H9 (cell line): ENCODE data around the gene CMYA5. TPM values are rescaled to one million over a fixed set of nuclear protein-coding genes. Genes with fewer than 3 reads are reported as not detected.

Source experiments
- DNase-seq: peaks from one replicate; pipeline ENCODE4 v3.0.0-alpha.2; 2017
- H2AFZ ChIP-seq: one replicate; pipeline ENCODE4 v1.6.1; 2013; ENCODE audit warnings: mild to moderate bottlenecking, low read length, control low read depth, moderate library complexity
- H2AK5ac ChIP-seq: 2 replicates; pipeline ENCODE4 v1.6.1; 2013; ENCODE audit warnings: low read length, control low read depth, mixed read lengths; ENCODE audit not compliant: insufficient read length
- H2BK120ac ChIP-seq: one replicate; pipeline ENCODE4 v1.6.1; 2013; ENCODE audit warnings: low read depth, mild to moderate bottlenecking, low read length, control low read depth, inconsistent platforms; ENCODE audit not compliant: poor library complexity, severe bottlenecking
- H2BK12ac ChIP-seq: 2 replicates; pipeline ENCODE4 v1.6.1; 2013; ENCODE audit warnings: low read length, control low read depth, mixed read lengths, low read depth; ENCODE audit not compliant: insufficient read length
- H2BK15ac ChIP-seq: 2 replicates; pipeline ENCODE4 v1.6.1; 2013; ENCODE audit warnings: low read depth, low read length, control low read depth
- H2BK20ac ChIP-seq: one replicate; pipeline ENCODE4 v1.6.1; 2013; ENCODE audit warnings: low read depth, mild to moderate bottlenecking, low read length, control low read depth, inconsistent platforms; ENCODE audit not compliant: poor library complexity, severe bottlenecking
- H2BK5ac ChIP-seq: 2 replicates; pipeline ENCODE4 v1.6.1; 2013; ENCODE audit warnings: low read length, control low read depth, mixed read lengths; ENCODE audit not compliant: insufficient read length
- H3K14ac ChIP-seq: 2 replicates; pipeline ENCODE4 v1.6.1; 2013; ENCODE audit warnings: low read length, control low read depth; ENCODE audit not compliant: insufficient read depth
- H3K18ac ChIP-seq: 2 replicates; pipeline ENCODE4 v1.6.1; 2013; ENCODE audit warnings: low read depth, mild to moderate bottlenecking, mixed read lengths, low read length, control low read depth; ENCODE audit not compliant: insufficient read length
- H3K23ac ChIP-seq: 2 replicates; pipeline ENCODE4 v1.6.1; 2013; ENCODE audit warnings: low read length, control low read depth, mixed read lengths, low read depth; ENCODE audit not compliant: insufficient read length
- H3K23me2 ChIP-seq: 2 replicates; pipeline ENCODE4 v1.6.1; 2013; ENCODE audit warnings: low read depth, mild to moderate bottlenecking, mixed read lengths, low read length, control low read depth; ENCODE audit not compliant: insufficient read length, poor library complexity, severe bottlenecking
- H3K27ac ChIP-seq: 2 replicates; pipeline ENCODE4 v1.5.1; 2013; ENCODE audit warnings: low read length, control low read depth, mixed read lengths, low read depth; ENCODE audit not compliant: insufficient read length
- H3K27me3 ChIP-seq: 2 replicates; pipeline ENCODE4 v1.6.1; 2013; ENCODE audit warnings: low read length, control low read depth, inconsistent platforms; ENCODE audit not compliant: insufficient read depth
- H3K4ac ChIP-seq: 2 replicates; pipeline ENCODE4 v1.6.1; 2013; ENCODE audit warnings: low read depth, mild to moderate bottlenecking, control low read depth, inconsistent platforms, low read length, moderate library complexity
- H3K4me1 ChIP-seq: 2 replicates; pipeline ENCODE4 v1.6.1; 2013; ENCODE audit warnings: low read length, control low read depth, inconsistent platforms; ENCODE audit not compliant: insufficient read depth
- H3K4me2 ChIP-seq: 2 replicates; pipeline ENCODE4 v1.6.1; 2013; ENCODE audit warnings: low read length, control low read depth, mixed read lengths; ENCODE audit not compliant: insufficient read length, insufficient read depth
- H3K56ac ChIP-seq: 2 replicates; pipeline ENCODE4 v1.6.1; 2013; ENCODE audit warnings: low read depth, mild to moderate bottlenecking, mixed read lengths, low read length, control low read depth; ENCODE audit not compliant: insufficient read length
- H3K79me1 ChIP-seq: 2 replicates; pipeline ENCODE4 v1.6.1; 2013; ENCODE audit warnings: low read depth, mild to moderate bottlenecking, moderate library complexity, low read length, control low read depth, inconsistent platforms; ENCODE audit not compliant: insufficient read depth, poor library complexity, severe bottlenecking
- H3K79me2 ChIP-seq: 2 replicates; pipeline ENCODE4 v1.6.1; 2013; ENCODE audit warnings: low read length, control low read depth, inconsistent platforms; ENCODE audit not compliant: insufficient read depth
- H3K9ac ChIP-seq: 2 replicates; pipeline ENCODE4 v1.6.1; 2013; ENCODE audit warnings: low read length, control low read depth, mixed read lengths; ENCODE audit not compliant: insufficient read length; ENCODE audit errors: extremely low read depth
- H3K9me3 ChIP-seq: one replicate; pipeline ENCODE4 v1.6.1; 2013; ENCODE audit warnings: low read depth, low read length, inconsistent platforms; ENCODE audit not compliant: control insufficient read depth
- H3T11ph ChIP-seq: one replicate; pipeline ENCODE4 v1.6.1; 2013; ENCODE audit warnings: mild to moderate bottlenecking, low read length, control low read depth, inconsistent platforms
- H4K20me1 ChIP-seq: one replicate; pipeline ENCODE4 v1.6.1; 2013; ENCODE audit not compliant: control insufficient read depth, insufficient read length, insufficient read depth
- H4K5ac ChIP-seq: 2 replicates; pipeline ENCODE4 v1.6.1; 2013; ENCODE audit warnings: low read depth, mild to moderate bottlenecking, mixed read lengths, low read length, control low read depth; ENCODE audit not compliant: insufficient read length
- H4K8ac ChIP-seq: replicated peaks from 2 replicates; pipeline ENCODE4 v1.6.1; 2013; ENCODE audit warnings: low read length, control low read depth, mixed read lengths, low read depth; ENCODE audit not compliant: insufficient read length
- H4K91ac ChIP-seq: 2 replicates; pipeline ENCODE4 v1.6.1; 2013; ENCODE audit warnings: low read depth, mild to moderate bottlenecking, moderate library complexity, mixed read lengths, low read length, control low read depth; ENCODE audit not compliant: insufficient read length
- H3K27ac Mint-ChIP-seq, 3 experiments: 2 replicates in 2 of 3; 3 replicates in 1 of 3; pipeline ENCODE4 v1.8.0; 2020 to 2021; ENCODE audit warnings: mixed read lengths in 3 of 3, mild to moderate bottlenecking in 1 of 3, moderate library complexity in 1 of 3
- H3K27me3 Mint-ChIP-seq: 2 replicates; pipeline ENCODE4 v1.8.0; 2021; ENCODE audit warnings: low read depth, mild to moderate bottlenecking, moderate library complexity, mixed read lengths
- H3K36me3 Mint-ChIP-seq, 3 experiments: 2 replicates in 2 of 3; 3 replicates in 1 of 3; pipeline ENCODE4 v1.8.0; 2020 to 2021; ENCODE audit warnings: low read depth in 3 of 3, mixed read lengths in 3 of 3; ENCODE audit not compliant: insufficient read depth in 1 of 3
- H3K4me1 Mint-ChIP-seq, 2 experiments: 2 replicates each; pipeline ENCODE4 v1.8.0; 2020; ENCODE audit warnings: mixed read lengths in 2 of 2
- H3K4me3 Mint-ChIP-seq, 2 experiments: 2 replicates in 1 of 2; 3 replicates in 1 of 2; pipeline ENCODE4 v1.8.0; 2020 to 2021; ENCODE audit warnings: mild to moderate bottlenecking in 2 of 2, mixed read lengths in 2 of 2, moderate library complexity in 1 of 2
- H3K9me3 Mint-ChIP-seq, 2 experiments: 2 replicates in 1 of 2; 3 replicates in 1 of 2; pipeline ENCODE4 v1.8.0; 2020; ENCODE audit warnings: mild to moderate bottlenecking in 2 of 2, mixed read lengths in 2 of 2, moderate library complexity in 1 of 2
- WGBS: extraction: QIAGEN DNeasy Blood & Tissue Kit; methylation state at CpG from one replicate; pipeline ENCODE4 v1.1.7; 2013; ENCODE audit warnings: missing lambda C conversion rate, low lambda C conversion rate, mixed read lengths; ENCODE audit not compliant: insufficient read length; ENCODE audit errors: extremely low coverage; 5-methylcytosine and 5-hydroxymethylcytosine counted together
- total RNA-seq: library from RNA; stranded (reverse); gene quantifications from 2 replicates; pipeline ENCODE4 v1.2.1, GENCODE V29; 2021
- TF ChIP-seq, protein P1 (sequence below): fragments of 200-600 bp; sonication (generic); conservative IDR thresholded peaks from 3 replicates; pipeline ENCODE4 v1.8.0; 2021; ENCODE audit warnings: antibody characterized with exemption, mild to moderate bottlenecking

CMYA5 gene
- total RNA-seq, 1 experiment from 2014 or later = 1.8 TPM

DNA sequence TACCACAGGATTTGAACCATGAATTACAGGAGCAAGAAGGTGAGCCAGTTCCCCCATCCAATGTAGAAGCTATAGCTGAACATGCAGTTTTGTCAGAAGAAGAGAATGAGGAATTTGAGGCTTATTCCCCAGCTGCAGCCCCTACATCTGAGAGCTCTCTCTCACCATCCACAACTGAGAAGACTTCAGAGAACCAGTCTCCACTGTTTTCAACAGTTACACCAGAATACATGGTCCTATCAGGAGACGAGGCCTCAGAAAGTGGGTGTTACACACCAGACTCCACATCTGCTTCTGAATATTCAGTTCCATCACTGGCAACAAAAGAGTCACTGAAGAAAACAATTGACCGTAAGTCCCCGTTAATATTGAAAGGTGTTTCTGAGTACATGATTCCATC is 40.9 kb downstream of the CMYA5 start:
- no peaks in the 10 kb centered on the region; a peak in 1 of 7 replicates for H3K36me3 Mint-ChIP-seq
- Histone ChIP-seq H3K9me3 (no peaks in the 10 kb centered on the region), H2BK5ac (no peak overlapping the region), H2AFZ (no peak overlapping the region), H2BK15ac (no peak overlapping the region), H3K79me1 (no peaks in the 10 kb centered on the region), H2BK12ac (no peak overlapping the region), H4K91ac (no peak overlapping the region), H3K56ac (no peak overlapping the region), H3K23me2 (no peaks in the 10 kb centered on the region), H3K4me2 (no peak overlapping the region), H2AK5ac (no peak overlapping the region), H3K27me3 (no peaks in the 10 kb centered on the region), H3K27ac (no peak overlapping the region), H2BK120ac (no peak overlapping the region), H4K20me1 (no peaks in the 10 kb centered on the region), H3K9ac (no peak overlapping the region), H3K23ac (no peak overlapping the region), H3T11ph (no peak overlapping the region), H4K8ac (no peak overlapping the region), H3K4me1 (no peaks in the 10 kb centered on the region), H2BK20ac (no peak overlapping the region), H4K5ac (no peak overlapping the region), H3K18ac (no peak overlapping the region), H3K14ac (no peak overlapping the region), H3K4ac (no peak overlapping the region), H3K79me2 (no peaks in the 10 kb centered on the region)
- TF ChIP-seq, protein P1, sequence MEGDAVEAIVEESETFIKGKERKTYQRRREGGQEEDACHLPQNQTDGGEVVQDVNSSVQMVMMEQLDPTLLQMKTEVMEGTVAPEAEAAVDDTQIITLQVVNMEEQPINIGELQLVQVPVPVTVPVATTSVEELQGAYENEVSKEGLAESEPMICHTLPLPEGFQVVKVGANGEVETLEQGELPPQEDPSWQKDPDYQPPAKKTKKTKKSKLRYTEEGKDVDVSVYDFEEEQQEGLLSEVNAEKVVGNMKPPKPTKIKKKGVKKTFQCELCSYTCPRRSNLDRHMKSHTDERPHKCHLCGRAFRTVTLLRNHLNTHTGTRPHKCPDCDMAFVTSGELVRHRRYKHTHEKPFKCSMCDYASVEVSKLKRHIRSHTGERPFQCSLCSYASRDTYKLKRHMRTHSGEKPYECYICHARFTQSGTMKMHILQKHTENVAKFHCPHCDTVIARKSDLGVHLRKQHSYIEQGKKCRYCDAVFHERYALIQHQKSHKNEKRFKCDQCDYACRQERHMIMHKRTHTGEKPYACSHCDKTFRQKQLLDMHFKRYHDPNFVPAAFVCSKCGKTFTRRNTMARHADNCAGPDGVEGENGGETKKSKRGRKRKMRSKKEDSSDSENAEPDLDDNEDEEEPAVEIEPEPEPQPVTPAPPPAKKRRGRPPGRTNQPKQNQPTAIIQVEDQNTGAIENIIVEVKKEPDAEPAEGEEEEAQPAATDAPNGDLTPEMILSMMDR = no peak
- H3K27ac Mint-ChIP-seq = no peak overlapping the region
- no peak overlapping the region for H3K4me3 Mint-ChIP-seq
- H3K27me3 Mint-ChIP-seq = peaks cover 32% of the 10 kb centered on the region
- no CpG with 5 or more reads among the region's 3 CpGs for WGBS
- no peak for DNase-seq
- H3K9me3 Mint-ChIP-seq = peaks cover 0 to 2% of the 10 kb centered on the region in 2 experiments; a peak in 2 of 5 replicates
- H3K4me1 Mint-ChIP-seq = no peaks in the 10 kb centered on the region
